NCI-H2029 (cell line): ENCODE results near the gene AVPR2.

Source experiments
- DNase-seq: peaks from one replicate; lab custom pipeline; 2025; lab: John Stamatoyannopoulos, UW

Gene AVPR2

DNA sequence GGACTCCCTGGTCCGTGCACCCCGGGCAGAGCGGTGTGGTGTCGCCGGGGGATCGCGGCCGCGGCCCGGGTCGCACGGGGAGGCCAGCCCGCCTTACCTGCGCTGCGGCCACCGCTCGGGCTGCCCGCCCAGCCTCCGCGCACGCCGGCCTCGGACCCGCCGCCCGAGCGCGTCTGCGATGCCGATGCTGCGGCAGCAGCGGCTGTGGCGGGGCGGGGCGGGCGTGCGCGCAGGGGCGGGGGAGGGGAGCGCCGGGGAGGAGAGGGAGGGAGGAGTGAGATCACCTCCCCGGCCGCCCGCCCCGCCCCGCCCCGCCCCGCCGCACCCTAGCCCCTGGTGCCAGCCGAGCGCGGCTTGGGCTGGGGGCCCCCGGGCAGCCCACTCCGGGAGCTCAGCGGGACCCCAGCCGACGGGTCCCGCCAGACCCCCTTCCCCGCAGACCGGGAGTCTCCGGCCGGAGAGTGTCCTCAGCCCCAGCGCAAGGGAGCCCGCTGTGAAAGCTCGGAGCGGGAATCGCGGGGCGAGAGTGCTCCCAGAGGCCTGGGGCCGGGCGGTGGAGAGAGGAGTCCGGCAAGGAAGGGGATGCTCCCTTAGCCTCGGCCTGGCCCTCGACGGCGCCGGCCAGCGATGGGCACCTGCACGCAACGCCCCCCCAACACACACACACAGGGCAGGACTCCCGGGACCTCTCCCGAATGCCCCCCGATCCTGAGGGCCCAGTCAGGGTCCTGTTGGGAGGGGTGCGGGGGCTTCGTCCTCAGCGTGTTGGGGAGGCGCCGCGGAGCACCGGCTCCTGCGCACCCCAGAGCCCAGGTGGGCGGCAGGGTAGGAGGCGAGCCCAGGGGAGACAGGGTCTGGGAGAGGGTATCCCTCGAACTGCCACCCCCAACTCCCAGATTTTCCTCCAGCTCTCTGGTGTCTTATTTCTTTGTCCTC is 18.2 kb upstream of the AVPR2 start, which contains the start of gene L1CAM:
L1CAM (minus strand) TSS at position 206 of the 936 bp plus-strand sequence. CDS start 10,337 bp downstream, outside the sequence.
- DNase-seq, result no peak

DNA sequence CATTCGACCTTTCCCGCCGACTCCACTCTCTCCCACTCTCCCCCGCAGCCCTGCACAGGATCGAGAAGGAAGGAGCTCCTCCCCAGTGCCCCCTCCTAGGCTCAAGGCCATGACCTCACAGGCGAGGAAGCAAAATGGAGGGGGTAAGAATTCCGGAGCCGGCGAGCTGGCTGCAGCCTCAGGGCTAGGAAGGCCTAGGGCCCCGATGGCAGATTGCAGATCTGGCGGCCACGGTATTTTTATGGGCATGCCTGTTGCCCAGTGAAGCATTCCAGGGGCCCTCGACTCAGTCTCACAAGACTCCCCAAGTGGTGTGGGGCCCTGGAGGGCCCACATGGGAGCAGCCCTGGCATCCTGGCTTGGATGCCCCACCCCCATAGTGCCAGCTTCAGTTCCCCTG is 17.6 kb upstream of the AVPR2 start:
- DNase-seq, result no peak

DNA sequence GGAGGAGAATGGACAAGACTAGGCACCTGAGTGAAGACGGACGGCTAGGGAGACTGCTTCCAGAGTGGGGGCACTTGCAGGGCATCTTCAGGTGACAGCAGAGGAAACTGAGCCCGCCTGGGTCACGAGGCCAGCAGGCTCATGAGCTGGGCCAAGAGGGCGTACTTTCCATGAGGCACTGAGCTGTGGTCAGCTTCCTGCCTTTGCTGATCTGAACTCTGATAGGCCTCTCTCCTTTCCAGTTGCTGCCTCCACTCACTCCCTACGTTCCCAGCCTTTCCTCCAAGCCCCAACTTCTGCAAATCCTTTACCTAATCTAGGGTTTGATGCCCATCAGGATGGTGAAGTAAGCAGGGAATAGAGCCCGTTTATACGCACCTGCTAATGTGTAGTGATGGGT is 17.1 kb upstream of the AVPR2 start:
- no peak for DNase-seq

DNA sequence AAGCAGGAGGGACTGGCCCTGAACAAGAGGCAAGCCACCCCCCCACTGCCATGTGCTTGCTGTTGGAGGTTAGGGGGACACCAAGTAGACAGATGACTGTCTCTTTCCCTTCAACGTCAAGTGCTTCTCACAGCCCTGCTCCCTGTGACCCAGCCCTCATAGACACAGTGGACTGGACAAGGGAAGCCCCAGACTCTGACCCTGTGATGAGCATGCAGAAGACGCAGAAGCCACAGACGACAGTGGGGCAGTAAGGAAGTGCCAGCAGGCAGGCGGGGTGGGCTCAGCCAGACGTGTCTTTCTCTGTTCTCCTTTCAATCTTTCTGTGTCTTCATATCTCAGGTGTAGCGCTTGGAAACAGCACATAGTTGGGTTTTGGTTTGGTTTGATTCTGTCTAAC is 16.1 kb upstream of the AVPR2 start:
- DNase-seq, result no peak

DNA sequence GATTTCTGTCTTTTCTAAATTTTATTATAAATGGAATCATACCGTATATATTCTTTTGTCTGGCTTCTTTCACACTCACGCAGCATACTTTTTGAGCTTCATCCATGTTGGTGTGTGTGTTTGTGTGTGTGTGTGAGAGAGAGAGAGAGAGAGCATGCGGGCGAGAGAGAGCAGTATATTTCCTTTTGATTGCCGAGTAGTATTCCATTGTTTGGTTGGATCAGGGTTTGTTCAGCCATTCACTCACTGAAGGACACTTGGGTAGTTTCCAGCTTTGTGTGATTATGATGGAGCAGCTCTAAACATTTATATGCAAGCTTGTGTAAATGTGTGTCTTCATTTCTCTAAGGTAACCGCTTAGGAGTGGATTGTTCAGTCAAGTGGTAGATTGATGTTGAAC is 15.3 kb upstream of the AVPR2 start:
- DNase-seq, result peak; percentile 80

DNA sequence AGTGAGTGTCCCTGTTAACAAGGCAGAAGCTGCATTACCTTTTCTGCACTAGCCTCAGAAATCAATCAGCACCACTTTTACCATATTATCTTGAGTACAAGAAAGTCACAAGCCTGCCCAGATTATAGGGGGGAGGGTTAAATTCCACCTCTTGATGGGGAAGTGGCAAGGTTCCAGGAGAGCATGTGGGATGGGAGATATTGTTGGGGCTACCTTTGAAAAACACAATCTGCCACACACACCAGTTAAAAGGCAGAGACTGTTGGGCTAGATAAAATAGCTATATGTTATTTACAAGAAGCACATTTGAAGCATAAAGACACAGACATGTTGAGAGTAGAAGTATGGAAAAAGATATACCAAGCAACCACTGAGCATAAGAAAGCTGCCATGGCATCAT is 6.6 kb upstream of the AVPR2 start:
- no peak for DNase-seq

DNA sequence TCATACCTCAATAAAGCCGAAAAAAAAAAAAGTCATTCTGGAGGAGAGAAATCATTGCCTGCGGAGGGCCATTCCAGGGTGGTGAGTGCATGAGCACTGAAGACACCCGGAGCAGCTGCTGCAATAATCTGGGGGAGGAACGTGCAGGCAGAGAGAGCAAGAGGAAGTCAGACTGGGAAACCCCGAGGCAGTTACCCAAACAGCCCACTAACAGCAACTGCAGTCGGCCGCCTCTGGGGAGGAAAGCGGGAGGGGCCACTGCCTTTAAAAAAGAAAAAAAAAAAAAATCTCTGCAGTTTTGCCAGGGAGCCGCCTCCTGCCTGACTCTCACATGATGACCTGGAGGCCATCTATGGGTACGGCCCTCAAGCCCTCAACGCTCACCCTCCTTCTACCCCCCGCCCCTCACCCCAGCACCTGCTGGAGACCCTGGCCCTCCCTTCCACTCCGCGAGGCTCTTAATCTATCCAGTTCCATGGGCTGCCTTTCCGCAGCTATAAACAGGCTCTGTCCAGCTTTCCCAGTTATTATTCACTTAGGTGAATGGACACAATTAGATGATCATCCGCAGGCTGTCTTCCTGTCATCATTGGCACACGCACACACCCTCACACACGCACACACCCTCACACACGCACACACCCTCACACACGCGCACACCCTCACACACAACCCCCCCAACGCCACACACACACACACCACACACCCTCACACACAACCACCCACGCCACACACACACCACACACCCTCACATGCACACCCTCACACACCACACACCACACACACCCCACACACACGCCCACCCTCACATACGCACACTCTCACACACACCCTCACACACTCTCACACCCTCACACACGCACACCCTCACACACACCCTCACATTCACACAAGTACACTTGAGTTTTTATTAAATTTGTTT is 3.4 kb upstream of the AVPR2 start:
- DNase-seq, result no peak

DNA sequence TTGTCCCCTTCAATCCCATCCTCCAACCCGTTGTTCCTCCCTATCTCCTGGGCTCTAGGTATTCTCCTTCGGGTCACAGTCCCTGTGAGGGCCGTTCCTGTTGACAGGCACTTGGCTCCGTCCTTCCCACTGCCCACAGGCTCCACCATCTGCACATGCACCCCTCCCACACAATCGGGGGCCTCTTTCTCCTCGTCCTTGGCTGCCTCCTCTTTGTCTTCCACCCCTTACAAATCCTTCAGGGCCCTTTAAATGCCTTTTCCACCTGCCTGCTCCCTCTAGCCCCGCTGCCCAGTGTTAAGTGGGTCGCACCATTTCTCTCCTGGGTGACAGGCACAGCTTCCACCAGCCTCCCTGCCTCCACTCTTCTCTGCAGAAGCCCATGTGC is 2.7 kb upstream of the AVPR2 start:
- DNase-seq, result no peak

DNA sequence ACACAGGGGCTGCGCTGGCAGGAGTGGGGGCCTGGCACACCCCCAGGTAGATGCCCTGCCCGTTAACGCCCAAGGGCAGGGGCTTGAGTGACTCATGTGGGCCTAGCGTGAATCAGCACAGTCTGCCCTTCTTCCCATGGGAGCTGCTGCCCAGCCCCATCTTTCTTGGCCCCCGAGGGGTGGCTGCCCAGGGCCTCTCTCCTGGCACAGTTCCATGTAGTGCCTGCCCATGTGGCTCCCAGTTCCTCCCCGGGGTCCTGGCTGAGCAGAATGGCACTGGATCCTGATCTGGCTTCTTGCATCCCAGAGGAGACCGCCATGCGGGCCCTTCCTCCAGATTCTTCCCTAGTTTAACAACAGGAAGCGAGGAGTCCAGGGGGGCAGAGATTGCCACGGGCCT is 2.1 kb upstream of the AVPR2 start:
- no peak for DNase-seq

DNA sequence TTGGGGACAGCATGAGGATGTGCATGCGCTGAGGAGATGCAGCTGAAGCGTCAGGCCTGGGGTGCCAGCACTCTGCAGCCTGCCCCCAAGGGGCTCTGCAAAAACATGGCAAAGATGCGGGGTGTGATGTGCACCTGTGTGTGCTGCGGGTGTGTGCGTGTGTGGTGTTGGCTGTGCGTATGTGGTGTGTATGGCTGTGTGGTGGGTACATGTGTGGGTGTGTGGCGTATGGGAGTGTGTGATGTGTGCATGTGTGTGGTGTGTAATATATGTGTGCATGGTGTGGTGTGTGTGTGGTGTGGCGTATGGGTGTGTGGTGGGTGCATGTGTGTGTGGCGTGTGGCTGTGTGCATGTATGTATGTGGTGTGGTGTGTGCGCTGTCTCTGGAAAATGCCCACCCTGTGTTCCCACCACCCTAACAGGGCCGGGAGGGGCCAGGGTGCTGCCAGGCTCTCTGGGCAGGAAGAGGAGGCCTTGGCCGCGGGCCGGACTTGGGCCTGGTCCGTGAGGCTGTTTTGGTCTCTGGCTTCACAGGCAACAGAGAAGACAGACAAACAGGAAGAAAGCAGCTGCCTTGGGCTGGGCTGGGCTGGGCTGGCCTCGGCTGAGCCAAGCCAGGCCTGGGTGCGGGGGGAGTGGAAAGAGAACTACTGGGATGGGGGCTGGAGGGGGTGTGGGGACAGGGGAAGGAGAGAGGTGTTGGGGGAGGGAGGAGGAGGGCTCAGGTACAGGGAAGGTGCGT is 1.1 kb upstream of the AVPR2 start:
- DNase-seq, result no peak

DNA sequence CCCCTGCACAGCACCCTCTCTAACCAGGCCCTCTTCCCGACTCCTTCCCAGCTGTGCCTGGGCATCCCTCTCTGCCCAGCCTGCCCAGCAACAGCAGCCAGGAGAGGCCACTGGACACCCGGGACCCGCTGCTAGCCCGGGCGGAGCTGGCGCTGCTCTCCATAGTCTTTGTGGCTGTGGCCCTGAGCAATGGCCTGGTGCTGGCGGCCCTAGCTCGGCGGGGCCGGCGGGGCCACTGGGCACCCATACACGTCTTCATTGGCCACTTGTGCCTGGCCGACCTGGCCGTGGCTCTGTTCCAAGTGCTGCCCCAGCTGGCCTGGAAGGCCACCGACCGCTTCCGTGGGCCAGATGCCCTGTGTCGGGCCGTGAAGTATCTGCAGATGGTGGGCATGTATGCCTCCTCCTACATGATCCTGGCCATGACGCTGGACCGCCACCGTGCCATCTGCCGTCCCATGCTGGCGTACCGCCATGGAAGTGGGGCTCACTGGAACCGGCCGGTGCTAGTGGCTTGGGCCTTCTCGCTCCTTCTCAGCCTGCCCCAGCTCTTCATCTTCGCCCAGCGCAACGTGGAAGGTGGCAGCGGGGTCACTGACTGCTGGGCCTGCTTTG is 1.1 kb downstream of the AVPR2 start:
- DNase-seq, result no peak

DNA sequence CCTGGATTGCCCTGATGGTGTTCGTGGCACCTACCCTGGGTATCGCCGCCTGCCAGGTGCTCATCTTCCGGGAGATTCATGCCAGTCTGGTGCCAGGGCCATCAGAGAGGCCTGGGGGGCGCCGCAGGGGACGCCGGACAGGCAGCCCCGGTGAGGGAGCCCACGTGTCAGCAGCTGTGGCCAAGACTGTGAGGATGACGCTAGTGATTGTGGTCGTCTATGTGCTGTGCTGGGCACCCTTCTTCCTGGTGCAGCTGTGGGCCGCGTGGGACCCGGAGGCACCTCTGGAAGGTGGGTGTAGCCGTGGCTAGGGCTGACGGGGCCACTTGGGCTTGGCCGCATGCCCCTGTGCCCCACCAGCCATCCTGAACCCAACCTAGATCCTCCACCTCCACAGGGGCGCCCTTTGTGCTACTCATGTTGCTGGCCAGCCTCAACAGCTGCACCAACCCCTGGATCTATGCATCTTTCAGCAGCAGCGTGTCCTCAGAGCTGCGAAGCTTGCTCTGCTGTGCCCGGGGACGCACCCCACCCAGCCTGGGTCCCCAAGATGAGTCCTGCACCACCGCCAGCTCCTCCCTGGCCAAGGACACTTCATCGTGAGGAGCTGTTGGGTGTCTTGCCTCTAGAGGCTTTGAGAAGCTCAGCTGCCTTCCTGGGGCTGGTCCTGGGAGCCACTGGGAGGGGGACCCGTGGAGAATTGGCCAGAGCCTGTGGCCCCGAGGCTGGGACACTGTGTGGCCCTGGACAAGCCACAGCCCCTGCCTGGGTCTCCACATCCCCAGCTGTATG is 1.8 kb downstream of the AVPR2 start:
- DNase-seq, result no peak

DNA sequence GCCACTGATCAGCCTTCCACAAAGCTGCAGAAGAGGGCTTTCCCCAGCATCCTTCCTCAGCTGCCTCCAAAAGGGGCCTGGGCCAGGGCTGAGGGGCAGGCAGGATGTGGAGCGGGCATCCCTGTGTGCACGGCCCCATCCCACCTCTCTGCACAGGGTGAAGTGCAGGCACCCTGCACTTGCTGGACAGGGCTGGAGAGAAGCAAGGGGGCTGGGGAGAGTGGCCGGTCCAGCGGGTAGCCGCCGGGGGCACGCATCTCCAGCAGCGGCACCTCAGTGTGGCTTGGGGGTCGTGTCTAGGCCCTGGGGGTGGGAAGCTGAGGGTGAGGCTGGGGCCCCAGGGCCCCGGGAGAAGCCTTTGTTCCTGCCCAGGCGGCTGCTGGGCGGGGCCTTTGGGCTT is 3.0 kb downstream of the AVPR2 start:
- no peak for DNase-seq

DNA sequence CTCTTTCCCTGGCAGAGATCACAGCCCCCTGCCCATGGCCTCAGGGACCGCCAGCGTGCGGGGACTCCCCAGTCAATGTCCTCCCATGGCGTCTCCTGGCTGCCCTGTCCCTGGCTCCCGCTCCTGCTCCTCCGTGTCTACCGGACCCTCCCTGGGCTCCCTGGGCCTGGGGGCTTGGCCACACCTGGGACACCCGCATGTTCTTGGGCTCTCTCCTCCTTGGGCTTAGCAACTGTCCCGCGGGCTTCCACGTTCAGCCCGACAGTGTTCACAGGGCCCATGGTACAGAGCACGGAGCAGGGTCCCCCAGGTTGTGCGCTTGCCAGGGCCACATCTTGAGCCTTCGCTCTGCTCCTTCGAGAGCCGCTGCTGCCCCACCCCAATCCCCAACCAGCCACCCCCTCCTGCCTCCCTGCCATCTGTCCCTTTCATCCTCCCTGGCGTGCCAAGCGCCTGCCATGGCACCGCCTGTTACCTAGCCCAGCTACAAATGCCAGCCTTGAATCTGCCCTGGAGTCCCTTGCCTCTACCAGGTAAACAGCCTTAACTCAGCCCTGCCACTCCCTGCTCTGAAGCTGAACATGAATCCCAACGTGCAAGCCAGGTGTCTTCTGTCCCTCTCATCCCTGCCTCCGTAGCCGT is 3.9 kb downstream of the AVPR2 start:
- DNase-seq, result no peak

DNA sequence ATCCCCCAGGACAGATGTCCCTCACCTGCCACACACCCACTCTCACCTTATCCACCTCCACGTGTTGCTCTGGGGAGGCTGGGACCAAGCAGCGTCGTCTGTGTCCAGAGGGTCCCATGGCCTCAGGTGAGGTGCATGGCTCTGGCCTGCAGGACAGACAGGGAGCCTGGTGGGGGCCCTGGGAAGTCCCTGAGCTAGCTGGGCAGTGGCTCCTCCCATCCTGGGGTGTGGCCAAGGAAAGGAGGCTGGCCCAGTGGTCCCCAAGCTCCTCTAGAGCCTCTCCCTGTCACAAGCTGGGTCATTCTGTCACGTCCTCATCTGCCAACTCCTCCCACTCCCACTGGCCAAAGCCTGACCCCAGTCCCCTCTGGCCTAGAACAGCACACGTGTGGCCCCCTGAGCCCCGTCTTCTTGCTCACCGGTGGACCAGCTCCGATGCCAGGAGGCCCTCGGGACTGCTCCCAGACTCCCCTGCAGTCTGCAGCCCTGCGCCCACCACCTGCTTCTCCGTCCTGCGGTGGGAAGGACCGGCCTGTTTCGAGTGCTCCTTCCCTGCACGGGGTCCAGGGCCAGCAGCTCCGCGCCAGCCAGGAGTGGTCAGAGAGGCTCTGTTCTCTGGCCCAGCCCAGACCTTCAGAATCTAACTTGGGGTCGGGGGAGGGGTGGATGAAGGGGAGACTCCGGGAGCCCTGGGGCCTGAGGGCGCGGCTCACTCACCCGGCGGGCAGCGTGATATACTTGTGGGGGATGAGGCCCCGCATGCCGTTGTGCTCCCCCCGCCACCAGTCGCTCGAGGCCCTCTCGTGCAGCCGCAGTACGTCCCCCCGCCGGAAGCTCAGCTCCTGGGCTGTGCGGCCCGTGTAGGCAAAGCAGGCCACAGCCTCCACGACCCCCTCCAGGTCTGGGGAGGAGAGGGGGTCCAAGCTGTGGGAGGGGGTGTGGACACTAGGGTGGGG is 4.8 kb downstream of the AVPR2 start:
- DNase-seq, result no peak

DNA sequence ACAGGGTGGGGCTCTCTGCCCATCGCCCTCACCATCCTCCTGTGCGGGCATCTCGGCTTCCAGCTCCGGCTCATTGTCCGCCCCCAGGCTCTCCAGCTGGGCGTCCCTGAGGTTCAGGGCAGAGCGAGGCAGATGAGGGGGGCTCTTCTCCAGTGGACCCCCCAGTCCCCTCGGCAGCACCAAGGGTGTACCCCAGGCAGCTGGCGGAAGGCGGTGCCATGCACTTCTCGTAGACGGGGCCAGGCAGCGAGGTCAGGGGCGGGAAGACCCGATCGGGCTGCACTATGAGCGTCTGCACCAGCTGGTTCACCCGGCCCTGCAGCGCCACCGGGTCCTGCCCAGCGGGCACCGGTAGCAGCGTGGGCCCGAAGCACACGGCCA is 5.5 kb downstream of the AVPR2 start:
- no peak for DNase-seq

DNA sequence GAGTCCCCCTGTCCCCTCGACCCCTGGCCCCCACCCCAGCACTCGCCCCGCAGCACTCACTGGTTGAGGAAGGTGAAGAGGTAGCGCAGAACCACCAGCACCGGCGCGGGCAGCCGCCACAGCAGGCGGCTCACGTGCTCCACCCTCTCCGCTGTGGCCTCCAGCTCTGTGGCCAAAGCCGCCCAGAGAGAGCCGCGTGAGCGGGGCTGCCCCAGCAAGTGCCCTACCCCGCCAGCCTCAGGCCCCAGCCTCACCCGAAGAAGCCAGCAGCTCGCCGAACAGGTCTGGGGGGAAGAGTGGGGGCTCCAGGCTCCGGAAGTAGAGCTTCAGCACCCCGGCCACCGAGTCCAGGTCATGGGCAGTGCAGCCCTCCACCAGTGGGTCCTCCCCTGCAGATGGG is 6.0 kb downstream of the AVPR2 start:
- DNase-seq, result no peak

DNA sequence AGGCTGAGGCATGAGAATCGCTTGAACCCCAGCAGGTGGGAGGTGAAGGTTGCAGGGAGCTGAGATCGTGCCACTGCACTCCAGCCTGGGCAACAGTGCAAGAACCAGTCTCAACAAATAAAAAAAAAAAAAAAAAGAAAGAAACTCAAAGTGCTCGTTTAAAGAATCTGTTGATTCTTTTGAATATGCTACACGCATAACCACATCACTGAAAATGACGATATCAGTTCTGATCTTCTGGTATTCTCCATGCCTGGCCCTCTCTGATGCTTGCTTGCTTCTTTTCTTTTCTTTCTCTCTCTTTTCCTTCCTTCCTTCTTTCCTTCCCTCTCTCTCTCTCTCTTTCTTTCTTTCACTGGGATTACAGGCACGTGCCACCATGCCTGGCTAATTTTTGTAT is 7.3 kb downstream of the AVPR2 start:
- no peak for DNase-seq

DNA sequence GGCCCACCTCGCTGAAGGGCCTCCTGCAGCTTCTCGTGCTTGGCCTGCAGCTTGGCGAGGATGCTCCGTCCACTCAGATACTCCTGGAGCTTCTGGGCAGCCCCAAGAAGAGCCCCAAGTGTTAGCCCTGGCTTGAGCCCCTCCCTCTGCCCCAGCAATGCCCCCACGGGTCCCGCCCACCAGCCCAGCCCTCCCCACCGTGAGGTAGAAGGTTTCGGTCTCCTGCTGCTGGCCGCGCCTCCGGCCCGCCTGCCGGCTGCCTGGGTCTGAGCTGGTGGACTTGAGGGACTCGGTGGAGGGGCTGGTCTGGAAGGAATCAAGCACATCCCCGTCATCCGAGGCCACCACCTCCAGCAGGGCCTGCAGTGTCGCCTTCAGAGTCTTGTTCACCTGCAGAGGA is 8.7 kb downstream of the AVPR2 start:
- no peak for DNase-seq
